Stomach smooth muscle (tissue), 2 donors: ENCODE results near the gene FARSB.
A peak's percentile ranks its signal among the peaks of the same experiment; 100 is the strongest.
"Not testable (repeated sequence)": the region's sequence is repeated elsewhere in the genome, so short reads cannot be mapped to it uniquely, and the experiment has no call there.

Experiments used
- H3K27ac ChIP-seq: one replicate; pipeline ENCODE4 v1.7.0; 2013; ENCODE audit warnings: mild to moderate bottlenecking, low read length, inconsistent platforms
- H3K27me3 ChIP-seq, 2 donors: one replicate each; pipeline ENCODE4 v1.7.0; 2013; ENCODE audit warnings: low read length in 2 of 2; ENCODE audit not compliant: insufficient read depth in 2 of 2, control insufficient read depth in 1 of 2
- H3K36me3 ChIP-seq, 2 donors: one replicate each; pipeline ENCODE4 v1.7.0; 2013; ENCODE audit warnings: low read length in 2 of 2; ENCODE audit not compliant: control insufficient read depth in 2 of 2, insufficient read depth in 2 of 2
- H3K4me1 ChIP-seq: one replicate; pipeline ENCODE4 v1.7.0; 2013; ENCODE audit warnings: low read length; ENCODE audit not compliant: control insufficient read depth, insufficient read depth
- H3K4me3 ChIP-seq, 2 donors: one replicate each; pipeline ENCODE4 v1.7.0; 2013; ENCODE audit warnings: low read length in 2 of 2
- H3K9ac ChIP-seq, 2 donors: one replicate each; pipeline ENCODE4 v1.7.0; 2013; ENCODE audit warnings: low read length in 2 of 2, mild to moderate bottlenecking in 1 of 2
- H3K9me3 ChIP-seq, 2 donors: one replicate each; pipeline ENCODE4 v1.7.0; 2013; ENCODE audit warnings: low read length in 2 of 2; ENCODE audit not compliant: control insufficient read depth in 2 of 2
- donor health status: healthy.
- donor health status: Pancreatic carcinoma.

Gene FARSB

DNA sequence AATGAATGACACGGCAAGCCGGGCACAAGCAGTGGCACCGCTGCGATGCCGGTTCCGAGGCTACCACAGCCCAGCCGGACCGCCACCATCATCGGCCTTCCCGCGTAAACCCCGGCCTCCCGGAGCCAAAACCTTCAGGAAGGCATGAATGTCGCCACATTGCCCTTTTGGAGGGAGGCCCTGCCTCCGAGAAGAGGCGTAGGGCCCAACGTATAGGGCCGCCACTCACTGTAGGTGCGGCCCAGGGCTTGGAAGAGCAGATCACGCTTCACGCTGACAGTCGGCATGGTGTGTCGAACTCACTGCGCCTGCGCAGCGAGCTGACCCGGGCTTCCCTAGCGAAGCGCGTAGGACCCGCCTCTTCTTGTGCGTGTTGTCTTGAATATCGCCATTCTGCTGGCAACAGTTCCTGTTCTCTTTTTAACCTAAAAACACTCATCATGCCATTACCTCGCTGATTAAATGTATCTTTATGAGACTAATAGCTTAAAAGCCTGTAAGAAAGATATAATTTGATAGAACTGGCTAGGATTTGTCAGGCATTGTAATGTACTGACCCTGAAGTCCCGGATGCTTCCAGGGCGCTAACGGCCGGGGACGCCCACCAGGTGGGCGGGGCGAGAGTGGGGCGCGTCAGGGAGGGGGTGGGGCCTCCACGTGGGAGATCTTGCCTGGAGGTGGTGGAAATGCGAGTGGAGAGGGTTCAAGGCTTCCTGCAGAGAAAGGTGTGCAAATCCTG is at the start of gene FARSB:
Gene FARSB (minus strand): TSS at position 306 of the 739 bp plus-strand sequence. CDS start 19 bp downstream, at position 287.
- H3K4me3 ChIP-seq = peak within 1 kb of the TSS; percentile 96 to 99
- H3K27me3 ChIP-seq = no peaks in the 10 kb centered on the region
- H3K36me3 ChIP-seq = no peaks in the 10 kb centered on the region
- H3K4me1 ChIP-seq = peaks cover 10% of the 10 kb centered on the region
- no peaks in the 10 kb centered on the region for H3K9me3 ChIP-seq
- peak within 1 kb of the TSS; percentile 89 to 96 for H3K9ac ChIP-seq
- H3K27ac ChIP-seq = peak within 1 kb of the TSS; percentile 94

DNA sequence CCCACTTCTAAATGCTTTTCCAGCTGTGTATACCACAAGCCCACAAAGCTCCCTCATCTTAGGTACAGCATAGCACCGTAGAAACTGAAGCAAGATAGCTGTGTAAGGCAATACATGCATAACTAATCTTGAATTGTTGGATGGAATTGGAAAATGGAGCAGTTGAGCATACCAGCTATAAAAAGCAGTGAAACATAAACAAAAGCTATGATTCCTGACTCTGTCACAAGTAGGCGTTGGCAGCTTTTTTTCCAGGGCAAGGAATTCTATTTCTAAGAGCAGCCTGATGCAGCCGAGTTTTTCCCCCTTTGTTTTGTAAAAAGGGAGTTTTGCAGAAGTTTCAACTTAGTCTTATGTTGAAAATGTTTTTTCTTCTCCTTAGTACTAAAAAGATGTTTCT is 48.0 kb upstream of the FARSB start:
- peaks cover 9% of the 10 kb centered on the region for H3K4me1 ChIP-seq
- H3K36me3 ChIP-seq = no peaks in the 10 kb centered on the region
- no peak overlapping the region for H3K27ac ChIP-seq
- no peak overlapping the region for H3K9ac ChIP-seq
- H3K9me3 ChIP-seq = no peaks in the 10 kb centered on the region
- H3K27me3 ChIP-seq = no peaks in the 10 kb centered on the region
- H3K4me3 ChIP-seq = peak overlapping the region in 1 of 2 donors; percentile 52

DNA sequence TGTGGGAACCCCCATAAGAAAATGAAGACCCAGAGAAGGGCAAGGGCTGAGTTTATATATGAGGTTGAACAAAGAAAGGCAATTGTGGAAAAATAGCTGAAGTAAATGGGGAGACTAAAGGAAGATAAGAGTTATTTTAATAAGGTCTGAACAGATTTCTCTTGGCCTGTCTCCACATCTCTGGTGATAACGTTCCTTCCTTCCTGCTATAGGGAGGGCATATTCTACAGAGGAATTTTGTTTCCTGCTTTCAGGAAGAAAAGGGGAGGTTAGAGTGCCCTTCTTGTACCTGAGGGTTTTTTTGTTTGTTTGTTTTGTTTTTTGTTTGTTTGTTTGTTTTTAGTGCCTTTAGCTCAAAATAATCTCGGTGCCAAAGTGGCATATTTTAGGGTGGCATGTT is 47.2 kb upstream of the FARSB start:
- Histone ChIP-seq H3K4me1 (peaks cover 7% of the 10 kb centered on the region), H3K27me3 (no peaks in the 10 kb centered on the region), H3K4me3 (no peak overlapping the region), H3K9ac (no peak overlapping the region), H3K36me3 (no peaks in the 10 kb centered on the region), H3K9me3 (no peaks in the 10 kb centered on the region), H3K27ac (no peak overlapping the region)

DNA sequence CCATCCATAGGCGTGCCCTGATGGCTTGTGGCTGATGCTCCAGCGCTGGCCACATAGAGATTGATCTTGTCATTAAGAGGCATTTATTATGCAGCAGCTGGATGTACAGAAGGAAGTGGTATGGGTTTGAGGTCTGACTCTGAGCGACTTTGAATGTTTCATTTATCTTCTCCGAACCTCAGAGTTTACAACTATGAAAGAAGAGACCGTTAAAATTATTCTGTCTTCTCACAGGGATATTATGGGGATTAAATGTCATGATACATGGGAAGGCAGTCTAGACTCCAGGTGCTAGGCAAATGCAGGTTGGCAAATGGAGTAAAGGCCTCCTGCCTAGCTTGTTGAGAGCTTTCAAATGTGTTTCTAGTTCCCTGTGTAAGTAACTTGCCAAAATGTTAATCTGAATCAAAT is 45.8 kb upstream of the FARSB start:
- no peaks in the 10 kb centered on the region for H3K9me3 ChIP-seq
- H3K27ac ChIP-seq = no peak overlapping the region

DNA sequence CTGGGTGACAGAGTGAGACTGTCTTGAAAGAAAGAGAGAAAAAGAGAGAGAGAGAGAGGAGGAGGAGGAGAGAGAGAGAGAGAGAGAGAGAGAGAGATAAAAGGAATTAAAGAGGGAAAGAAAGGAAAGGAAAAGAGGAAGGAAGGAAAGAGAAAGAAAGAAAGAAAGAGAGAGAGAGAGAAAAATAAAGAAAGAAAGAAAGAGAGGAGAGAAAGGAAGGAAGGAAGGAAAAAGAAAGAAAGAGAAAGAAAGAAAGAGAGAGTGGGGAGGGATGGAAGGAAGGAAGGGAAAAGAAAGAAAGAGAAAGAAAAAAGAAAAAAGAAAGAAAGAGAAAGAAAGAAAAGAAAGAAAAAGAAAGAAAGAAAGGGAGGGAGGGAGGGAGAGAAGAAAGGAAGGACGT is 45.3 kb upstream of the FARSB start:
- no peak overlapping the region for H3K4me3 ChIP-seq

More for the DNA sequence above, 45.8 kb upstream of the FARSB start:
- Histone ChIP-seq H3K4me3 (no peak overlapping the region), H3K9ac (no peak overlapping the region), H3K27me3 (no peaks in the 10 kb centered on the region), H3K4me1 (peaks cover 2% of the 10 kb centered on the region), H3K36me3 (no peaks in the 10 kb centered on the region)

DNA sequence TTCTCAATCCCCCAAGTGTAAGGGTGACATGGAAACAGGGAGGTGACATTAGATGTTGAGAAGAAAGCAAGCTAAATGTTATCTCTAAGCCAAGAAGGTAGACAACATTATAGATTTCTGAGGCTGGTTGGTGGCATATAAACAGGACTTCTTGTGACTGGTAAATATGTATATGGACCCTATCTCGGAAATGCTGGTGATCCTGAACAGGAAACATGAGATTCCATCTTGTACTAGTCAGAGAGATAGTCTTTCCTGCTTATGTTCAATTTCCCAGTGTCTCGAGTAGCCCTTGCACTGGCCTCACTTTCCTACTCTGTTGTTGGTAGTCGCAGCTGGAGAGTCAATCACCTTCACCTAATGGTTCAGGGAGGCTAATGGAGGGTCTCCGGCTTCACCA is 42.4 kb upstream of the FARSB start:
- no peaks in the 10 kb centered on the region for H3K27me3 ChIP-seq

More for the DNA sequence above, 45.3 kb upstream of the FARSB start:
- H3K4me1 ChIP-seq = peaks cover 2% of the 10 kb centered on the region
- H3K27me3 ChIP-seq = no peaks in the 10 kb centered on the region
- no peaks in the 10 kb centered on the region for H3K36me3 ChIP-seq
- H3K9ac ChIP-seq = no peak overlapping the region
- no peaks in the 10 kb centered on the region for H3K9me3 ChIP-seq
- H3K27ac ChIP-seq = no peak overlapping the region

DNA sequence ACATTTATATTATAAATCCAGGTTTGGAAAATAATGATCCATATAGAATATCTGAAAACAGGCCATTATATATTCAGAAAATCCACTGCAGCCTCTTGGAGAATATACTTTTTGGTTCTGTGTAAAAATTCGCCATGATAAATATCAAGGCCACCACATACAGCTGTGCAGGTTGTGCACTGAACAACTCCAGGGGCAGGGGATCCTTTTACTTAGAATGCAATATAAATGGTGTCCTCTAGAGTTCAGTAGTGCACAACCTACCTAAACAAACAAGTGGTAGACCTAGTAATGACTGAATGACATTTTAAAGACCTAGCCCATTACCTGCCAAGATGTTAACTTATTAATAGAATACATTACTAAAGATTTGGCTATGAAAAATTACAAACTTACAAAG is 37.9 kb upstream of the FARSB start:
- Histone ChIP-seq H3K4me1 (no peaks in the 10 kb centered on the region), H3K9ac (no peak overlapping the region), H3K9me3 (no peaks in the 10 kb centered on the region), H3K4me3 (no peak overlapping the region), H3K27me3 (no peaks in the 10 kb centered on the region), H3K36me3 (no peaks in the 10 kb centered on the region), H3K27ac (no peak overlapping the region)

More for the DNA sequence above, 42.4 kb upstream of the FARSB start:
- H3K9ac ChIP-seq = no peak overlapping the region
- no peak overlapping the region for H3K4me3 ChIP-seq
- H3K36me3 ChIP-seq = no peaks in the 10 kb centered on the region
- no peak overlapping the region for H3K27ac ChIP-seq
- no peaks in the 10 kb centered on the region for H3K4me1 ChIP-seq
- H3K9me3 ChIP-seq = no peaks in the 10 kb centered on the region

DNA sequence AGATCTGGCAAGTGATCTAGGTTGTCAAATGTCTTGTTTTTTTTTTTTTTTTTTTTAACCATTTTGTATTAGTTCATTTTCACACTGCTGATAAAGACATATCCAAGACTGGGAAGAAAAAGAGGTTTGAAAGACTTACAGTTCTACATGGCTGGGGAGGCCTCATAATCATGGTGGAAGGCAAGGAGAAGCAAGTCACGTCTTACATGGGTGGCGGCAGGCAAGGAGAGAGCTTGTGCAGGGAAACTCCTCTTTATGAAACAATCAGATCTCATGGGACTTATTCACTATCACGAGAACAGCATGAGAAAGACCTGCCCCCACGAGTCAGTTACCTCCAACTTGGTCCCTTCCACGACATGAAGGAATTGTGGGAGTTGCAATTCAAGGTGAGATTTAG is 37.5 kb upstream of the FARSB start:
- H3K27ac ChIP-seq, H3K9me3 ChIP-seq, H3K36me3 ChIP-seq, H3K9ac ChIP-seq, H3K4me3 ChIP-seq, H3K27me3 ChIP-seq, H3K4me1 ChIP-seq: not testable (repeated sequence)

DNA sequence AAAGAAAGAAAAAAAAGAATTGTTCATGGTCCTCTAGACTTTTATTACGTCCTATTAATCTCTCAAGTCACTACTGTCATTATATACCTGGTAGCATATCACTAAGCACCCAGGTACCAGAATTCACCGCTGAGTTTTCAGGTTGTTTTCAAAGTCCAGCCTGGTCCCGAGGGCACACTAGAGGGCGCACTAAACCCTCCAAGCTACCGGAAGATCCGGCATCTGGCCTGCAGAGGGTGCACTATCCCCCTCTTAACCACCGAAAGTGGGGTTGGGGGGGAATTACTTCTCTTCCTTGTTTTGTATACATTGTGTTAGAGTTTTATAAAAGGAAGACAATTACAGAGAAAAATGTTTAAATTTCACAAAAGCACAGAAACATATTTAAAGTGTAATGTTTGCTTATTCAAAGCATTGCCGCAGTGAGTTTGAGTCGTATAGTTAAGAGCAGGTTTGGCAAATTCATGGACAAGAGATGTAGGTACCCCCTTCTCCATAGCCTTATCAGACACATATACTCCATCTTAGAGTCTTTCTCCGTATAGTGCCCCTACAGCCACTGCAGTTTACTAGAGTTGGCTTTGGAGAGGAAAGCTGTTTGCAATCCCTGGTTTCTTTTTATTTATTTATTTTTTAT is 34.8 kb upstream of the FARSB start:
- Histone ChIP-seq H3K36me3 (no peaks in the 10 kb centered on the region), H3K9me3 (no peaks in the 10 kb centered on the region), H3K4me3 (no peak overlapping the region), H3K27ac (no peak overlapping the region), H3K27me3 (no peaks in the 10 kb centered on the region), H3K9ac (no peak overlapping the region), H3K4me1 (no peaks in the 10 kb centered on the region)

DNA sequence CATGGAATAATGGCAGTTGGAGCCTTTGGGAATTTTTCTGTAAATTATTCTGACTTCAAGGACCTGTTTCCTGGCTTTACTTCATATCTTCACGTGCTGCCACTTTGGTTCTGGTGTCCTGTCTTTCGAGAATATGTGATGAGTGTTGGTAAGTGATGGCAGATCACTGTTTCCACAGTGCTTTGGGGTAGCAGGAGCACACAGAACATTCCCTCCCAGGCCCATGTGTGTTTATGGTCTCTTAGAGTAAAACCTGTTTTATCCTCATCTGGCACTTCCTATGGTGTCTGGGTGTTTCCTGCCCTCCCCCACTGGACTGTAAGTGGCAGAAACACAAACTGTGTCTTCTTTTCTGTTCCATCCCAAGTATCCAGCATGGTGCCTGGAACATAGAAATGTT is 33.4 kb upstream of the FARSB start:
- H3K9ac ChIP-seq = no peak overlapping the region
- H3K27ac ChIP-seq = no peak overlapping the region
- H3K36me3 ChIP-seq = no peaks in the 10 kb centered on the region
- H3K4me1 ChIP-seq = no peaks in the 10 kb centered on the region
- no peaks in the 10 kb centered on the region for H3K27me3 ChIP-seq
- H3K9me3 ChIP-seq = no peaks in the 10 kb centered on the region
- H3K4me3 ChIP-seq = no peak overlapping the region

DNA sequence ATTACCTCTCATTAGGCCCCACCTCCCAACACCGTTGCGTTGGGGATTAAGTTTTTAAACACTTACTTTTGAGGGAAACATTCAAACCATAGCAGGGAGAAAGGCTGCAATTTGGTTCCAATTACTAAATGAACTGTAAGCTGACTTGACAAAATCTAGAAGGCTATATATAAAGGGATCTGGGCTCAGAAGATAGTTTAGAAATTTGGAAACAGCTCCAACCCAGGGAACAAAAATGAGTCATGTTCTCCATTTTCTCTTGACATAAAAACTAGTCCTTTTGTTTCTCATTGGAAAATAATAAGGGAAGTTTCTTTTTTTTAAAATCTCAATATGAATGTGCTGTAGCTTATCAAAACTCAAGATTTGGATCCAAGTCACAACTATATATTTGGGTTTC is 33.0 kb upstream of the FARSB start:
- Histone ChIP-seq H3K9ac (no peak overlapping the region), H3K4me1 (no peaks in the 10 kb centered on the region), H3K27ac (no peak overlapping the region), H3K27me3 (no peaks in the 10 kb centered on the region), H3K9me3 (no peaks in the 10 kb centered on the region), H3K36me3 (no peaks in the 10 kb centered on the region), H3K4me3 (no peak overlapping the region)
